ENCODE measurements around the gene RPS6KC1. TPM values are rescaled to one million over a fixed set of nuclear protein-coding genes. Genes with fewer than 3 reads are reported as not detected.
"Not testable (repeated sequence)": the region's sequence is repeated elsewhere in the genome, so short reads cannot be mapped to it uniquely, and the experiment has no call there.

RPS6KC1 gene
- total RNA-seq, 1 experiment from 2014 or later: 20.5 TPM

- intact Hi-C loops (cut with micrococcal nuclease; ENCODE audit: unreplicated experiment): no loop called here
- TF ChIP-seq POLR2AphosphoS5 (IDR thresholded peaks at IDR 0.05; ENCODE audit: low read depth, low read length) (no peak), REST (IDR thresholded peaks at IDR 0.05; ENCODE audit: insufficient read depth in 1 of 2, low read depth in 2 of 2, low read length in 1 of 2) (no peak), CTCF (IDR thresholded peaks at IDR 0.05) (no peak), TCF7L2 (IDR thresholded peaks at IDR 0.05; ENCODE audit: low read depth, low read length) (no peak), SIN3A (IDR thresholded peaks at IDR 0.05; ENCODE audit: borderline replicate concordance, insufficient read depth, low read depth, low read length) (no peak)
- no peaks in the 10 kb centered on the region for H3K27me3 ChIP-seq (ENCODE audit: control insufficient read depth, insufficient read depth, low read length)
- H3K36me3 ChIP-seq (ENCODE audit: control insufficient read depth, insufficient read depth, low read length): no peaks in the 10 kb centered on the region; the same call in 1 of the 2 replicates
- H3K9me3 ChIP-seq (ENCODE audit: control insufficient read depth, insufficient read depth, low read depth, low read length): no peaks in the 10 kb centered on the region
- BruUV-seq (replicated peaks): no TSS peak
- H3K27ac ChIP-seq (ENCODE audit: low read length): no peak overlapping the region
- in situ Hi-C loops (cut with HindIII; ENCODE audit: low pct_unique_long_range_greater_than_20kb, low sequenced_read_pairs): no loop called here
- no peak overlapping the region for H3K4me3 ChIP-seq (ENCODE audit: low read depth in 2 of 2, low read length in 2 of 2)
- POLR2A ChIA-PET: no interaction called here
- no peaks in the 10 kb centered on the region for H3K4me1 ChIP-seq (ENCODE audit: control insufficient read depth, insufficient read depth, low read length)
- DNase-seq (ENCODE audit: low read depth, low spot score): no peak
- CTCF ChIA-PET: no interaction called here
- no peak for ATAC-seq
These were observed 48.8 kb downstream of the RPS6KC1 start for GRCh38 chr1:213099682-213100399.

- H3K27me3 ChIP-seq (ENCODE audit: control insufficient read depth, insufficient read depth, low read length); BruUV-seq (replicated peaks); H3K36me3 ChIP-seq (ENCODE audit: control insufficient read depth, insufficient read depth, low read length); ATAC-seq; intact Hi-C loops (cut with micrococcal nuclease; ENCODE audit: unreplicated experiment); H3K27ac ChIP-seq (ENCODE audit: low read length); CTCF ChIA-PET; DNase-seq (ENCODE audit: low read depth, low spot score); H3K9me3 ChIP-seq (ENCODE audit: control insufficient read depth, insufficient read depth, low read depth, low read length); in situ Hi-C loops (cut with HindIII; ENCODE audit: low pct_unique_long_range_greater_than_20kb, low sequenced_read_pairs); H3K4me1 ChIP-seq (ENCODE audit: control insufficient read depth, insufficient read depth, low read length); H3K4me3 ChIP-seq (ENCODE audit: low read depth in 2 of 2, low read length in 2 of 2); POLR2A ChIA-PET: not testable (repeated sequence)
These were observed 49.5 kb downstream of the RPS6KC1 start for GRCh38 chr1:213100565-213100964.

All from Panc1 (cell line).